Left cardiac atrium (tissue), 4 donors: ENCODE results near the gene SKIC8. TPM values are rescaled to one million over a fixed set of nuclear protein-coding genes. Genes with fewer than 3 reads are reported as not detected.

Source experiments
- ATAC-seq, 2 donors: fragments of 200-7000 bp; cut with Tn5 transposase; one replicate each; pipeline ENCODE4 v1.9.1; 2020; ENCODE audit warnings: mild to moderate bottlenecking in 2 of 2, moderate library complexity in 2 of 2
- DNase-seq: peaks from one replicate; pipeline ENCODE4 v3.0.0-alpha.2; 2020
- intact Hi-C, 2 donors: fragments of 100-400 bp; cut with DNase I; formaldehyde crosslinking; loops; one replicate each; pipeline versions ENCODE4 v1.14.1 to v1.15.1; 2022 to 2023
- total RNA-seq, 2 donors: library from RNA; stranded (reverse); fragmentation: NEBNext Ultra II Directional; extraction: Animal tissue kit (Norgen Biotek cat#: 25700); gene quantifications; one replicate each; pipeline ENCODE4 v1.2.1, GENCODE V29; 2021
- donor health status: DM: no; HTN: yes; CAD: no.
- donor health status: DM: no; HTN: yes; CAD: no; lungs with severe emphysema.
- donor health status: DM: yes; HTN: yes; CAD: no.
- donor health status: Dilated cardiomyopathy.

The SKIC8 gene
- total RNA-seq, 2 donors from 2014 or later: 27.1 to 35.5 TPM

- ATAC-seq (no peak), DNase-seq (no peak)
- intact Hi-C loops: no loop called here
Observed at GRCh38 chr15:78322724-78323521, 23.5 kb upstream of the SKIC8 start.

- no peak for DNase-seq
- no peak for ATAC-seq
- intact Hi-C loops: no loop called here
Observed at GRCh38 chr15:78322243-78322642, 22.8 kb upstream of the SKIC8 start.

GRCh38 chr15:78321786-78322185, 22.4 kb upstream of the SKIC8 start:
- DNase-seq: no peak
- intact Hi-C loops: no loop called here
- no peak for ATAC-seq

- DNase-seq (no peak), ATAC-seq (no peak)
- intact Hi-C loops: no loop called here
Observed at GRCh38 chr15:78321041-78321570, 21.7 kb upstream of the SKIC8 start.

GRCh38 chr15:78320183-78320582, 20.8 kb upstream of the SKIC8 start:
- ATAC-seq (no peak), DNase-seq (no peak)
- intact Hi-C loops: no loop called here

- ATAC-seq (no peak), DNase-seq (no peak)
- intact Hi-C loops: no loop called here
Observed at GRCh38 chr15:78319588-78319987, 20.2 kb upstream of the SKIC8 start.

GRCh38 chr15:78317145-78317836, 17.9 kb upstream of the SKIC8 start:
- ATAC-seq (peak; percentile 44 to 45), DNase-seq (no peak)
- intact Hi-C loops: no loop called here

- ATAC-seq: no peak
- intact Hi-C loops: no loop called here
Observed at GRCh38 chr15:78316283-78317083, 17.1 kb upstream of the SKIC8 start.

GRCh38 chr15:78315686-78316282, 16.4 kb upstream of the SKIC8 start:
- no peak for ATAC-seq
- intact Hi-C loops: no loop called here
- DNase-seq: no peak

More at GRCh38 chr15:78316283-78317083, 17.1 kb upstream of the SKIC8 start:
- no peak for DNase-seq

DNA sequence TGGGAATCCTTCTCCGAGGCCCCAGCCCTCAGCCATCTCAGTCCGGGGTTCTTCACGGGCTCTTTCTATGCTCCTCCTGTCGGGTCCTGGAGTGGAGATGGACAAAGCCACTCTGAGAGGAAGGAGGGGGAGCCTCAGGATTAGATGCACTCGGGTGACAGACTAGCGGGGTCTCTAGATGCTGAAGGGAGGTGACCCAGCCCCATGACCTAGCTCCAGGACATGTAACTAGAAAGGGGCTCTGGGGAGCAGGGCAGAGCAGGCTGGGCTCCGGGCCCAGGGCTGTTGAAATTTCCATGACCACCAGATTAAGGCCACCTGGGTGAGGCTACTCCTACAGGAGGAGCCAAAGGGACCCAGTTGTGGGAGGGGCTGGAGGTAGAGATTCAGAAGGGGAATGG, 14.8 kb upstream of the SKIC8 start:
- intact Hi-C loops: no loop called here
- ATAC-seq (no peak), DNase-seq (no peak)

GRCh38 chr15:78313383-78313782, 14.0 kb upstream of the SKIC8 start:
- no peak for DNase-seq
- intact Hi-C loops: no loop called here
- no peak for ATAC-seq

GRCh38 chr15:78312957-78313356, 13.5 kb upstream of the SKIC8 start:
- no peak for ATAC-seq
- intact Hi-C loops: no loop called here
- no peak for DNase-seq

GRCh38 chr15:78312536-78312935, 13.1 kb upstream of the SKIC8 start:
- DNase-seq (no peak), ATAC-seq (no peak)
- intact Hi-C loops: no loop called here

DNA sequence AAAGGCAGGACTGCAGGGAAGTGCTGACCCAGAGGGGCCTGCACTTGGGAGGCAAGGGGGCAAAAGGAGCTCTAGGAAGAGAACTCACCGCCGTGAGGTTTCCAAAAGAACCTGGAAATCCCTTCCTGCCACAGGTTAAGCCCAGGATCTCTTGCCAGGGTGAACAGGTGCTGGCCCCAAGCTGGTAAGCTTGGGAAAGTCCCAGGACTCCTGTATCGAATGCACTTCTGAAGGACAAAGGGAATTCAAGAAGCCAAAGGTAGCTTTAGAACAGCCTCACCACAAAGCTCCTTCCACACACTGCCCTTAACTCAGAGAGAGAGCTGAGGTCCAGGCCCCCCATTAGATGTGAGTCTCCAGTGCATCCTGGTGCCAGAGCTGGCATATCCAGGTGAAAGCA, 11.9 kb upstream of the SKIC8 start:
- intact Hi-C loops: no loop called here
- ATAC-seq (no peak), DNase-seq (no peak)

DNA sequence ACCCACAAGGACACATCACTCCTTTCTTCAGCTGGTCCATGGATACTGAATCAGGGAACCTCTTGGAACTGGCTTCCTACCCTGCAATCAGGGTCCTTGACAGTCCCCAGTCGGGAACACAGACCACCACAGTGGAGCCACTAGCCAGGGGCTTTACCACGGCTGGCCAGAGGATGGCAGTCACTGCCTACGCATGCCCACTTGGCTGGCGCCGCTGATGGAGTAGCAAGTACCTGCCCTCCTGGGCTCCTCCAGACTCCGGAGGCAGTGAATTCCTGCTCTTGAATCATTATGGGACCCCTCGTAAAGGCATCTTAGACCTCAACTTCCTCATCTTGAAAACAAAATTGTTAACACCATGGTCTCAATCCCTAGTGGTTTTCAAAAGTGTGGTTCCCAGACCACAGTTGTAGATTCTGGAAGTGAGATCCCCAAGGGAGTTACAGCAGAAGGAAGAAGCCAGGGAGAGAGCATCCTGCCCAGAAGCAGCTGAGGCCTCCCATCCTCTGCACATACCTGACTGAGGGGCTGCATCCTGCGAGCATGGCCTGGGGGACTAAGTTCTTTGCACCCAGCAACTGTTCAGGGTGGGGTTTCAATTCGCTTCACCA, 9.1 kb upstream of the SKIC8 start:
- intact Hi-C loops: loop anchor here (2.0 to 5.0 kb wide), 3 partner anchors 114 to 174 kb away; no protein-coding TSS in a partner anchor
- DNase-seq: peak; percentile 66
- peak; percentile 83 to 85 for ATAC-seq

DNA sequence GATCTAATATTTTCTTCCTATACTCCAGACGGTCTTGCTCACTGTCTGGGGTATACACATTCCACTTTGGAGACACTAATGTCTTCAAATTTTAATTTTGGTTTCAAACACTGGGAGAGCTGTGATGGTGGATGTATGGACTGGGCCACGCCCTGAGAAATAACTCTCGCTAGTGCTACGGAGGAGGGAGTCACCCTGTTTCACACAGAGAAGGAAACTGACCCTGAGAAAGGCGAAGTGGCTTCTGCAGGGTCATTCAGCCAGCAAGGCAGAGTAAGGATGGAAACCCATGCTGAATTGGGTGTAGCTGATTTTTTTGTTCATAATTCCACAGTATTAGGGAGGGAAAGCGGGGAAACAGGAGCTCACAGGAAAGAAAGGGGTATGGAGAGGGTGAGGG, 8.6 kb upstream of the SKIC8 start:
- no peak for ATAC-seq
- intact Hi-C loops: loop anchor here (2.0 to 5.0 kb wide), 3 partner anchors 114 to 174 kb away; no protein-coding TSS in a partner anchor
- DNase-seq: no peak

GRCh38 chr15:78306176-78306774, 6.9 kb upstream of the SKIC8 start:
- intact Hi-C loops: loop anchor here (5.0 kb wide), 2 partner anchors 116 to 176 kb away; no protein-coding TSS in a partner anchor
- ATAC-seq (no peak), DNase-seq (no peak)
